HG03442 (cell line): ENCODE results near the gene MEF2B.
"Not testable (repeated sequence)": the region's sequence is repeated elsewhere in the genome, so short reads cannot be mapped to it uniquely, and the experiment has no call there.

Experiments used
- ATAC-seq: cut with Tn5 transposase; IDR thresholded peaks from one replicate; pipeline ENCODE4 v1.9.1; 2021; ENCODE audit warnings: mild to moderate bottlenecking, moderate library complexity; ENCODE audit not compliant: unreplicated experiment

The MEF2B gene

DNA sequence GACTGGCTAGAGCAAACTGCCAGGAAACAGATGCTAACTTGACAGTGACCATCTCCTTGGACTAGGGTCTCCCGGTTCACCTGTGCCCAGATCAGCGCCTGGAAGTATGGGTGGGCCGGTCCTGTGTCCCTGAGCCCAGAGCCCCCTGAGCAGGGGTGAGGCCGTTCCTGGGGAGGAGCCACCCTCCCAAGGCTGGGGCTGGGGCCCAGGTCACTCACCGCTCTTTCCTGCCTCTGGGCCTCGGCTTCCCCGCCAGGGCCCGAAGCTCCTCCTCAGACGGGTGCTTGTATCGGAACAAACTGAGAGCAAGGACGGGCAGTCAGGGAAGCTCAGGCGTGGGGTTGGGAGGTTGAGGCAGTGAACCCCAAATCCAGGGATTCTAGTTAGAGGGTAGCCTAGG lies 37.2 kb downstream of the MEF2B start:
- ATAC-seq: no peak

DNA sequence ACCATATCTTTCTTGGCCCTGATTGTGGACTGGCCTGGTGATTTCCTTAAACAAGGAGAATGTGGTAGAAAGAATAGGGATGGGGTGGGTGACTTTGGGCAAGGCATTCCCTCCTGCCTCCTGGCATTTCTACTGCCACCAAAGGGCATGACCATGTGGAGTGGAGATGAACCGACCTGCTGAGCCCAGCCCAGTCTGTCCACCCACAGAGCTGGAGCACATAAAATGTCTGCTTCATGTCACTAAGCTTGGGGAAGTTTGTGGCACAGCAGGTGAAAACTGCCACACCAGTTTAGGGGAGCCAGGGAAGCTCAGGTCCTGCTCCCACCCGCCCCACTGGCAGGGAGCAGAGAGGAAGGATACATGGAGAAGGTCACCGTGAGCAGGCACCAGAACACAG lies 38.1 kb downstream of the MEF2B start:
- ATAC-seq: no peak

DNA sequence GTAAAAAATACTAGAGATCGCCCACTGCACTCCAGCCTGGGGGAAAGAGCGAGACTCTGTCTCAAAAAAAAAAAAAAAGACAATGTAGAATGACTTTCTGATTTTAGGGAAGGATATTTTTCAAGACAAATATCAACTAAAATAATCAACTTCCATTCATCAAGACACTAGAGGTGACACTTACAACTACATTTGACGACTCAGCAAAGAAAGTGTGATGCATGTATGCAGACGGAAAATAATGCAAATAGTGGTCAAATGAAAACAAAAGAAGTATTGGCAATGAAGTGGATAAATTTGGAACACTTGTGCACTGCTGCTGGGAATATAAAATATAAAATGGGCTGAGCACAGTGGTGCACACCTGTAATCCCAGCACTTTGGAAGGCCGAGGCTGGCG lies 44.0 kb downstream of the MEF2B start:
- ATAC-seq: no peak

DNA sequence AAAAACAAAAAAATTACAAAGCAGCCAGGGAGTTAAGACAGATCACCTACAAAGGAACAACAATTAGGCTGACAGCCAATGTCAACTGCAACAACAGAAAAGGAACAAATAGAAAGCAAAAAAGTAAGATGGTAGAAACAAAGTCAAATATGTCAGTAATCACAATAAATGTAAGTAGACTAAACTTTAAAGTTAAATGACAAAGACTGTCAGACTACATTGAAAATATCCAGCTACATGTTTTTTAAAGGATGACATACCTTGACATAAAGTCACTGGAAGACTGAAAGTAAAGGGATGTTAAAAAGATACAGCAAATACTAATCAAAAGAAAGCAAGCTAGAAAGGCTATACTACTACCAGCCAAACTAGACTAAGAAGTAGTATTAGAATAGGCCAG lies 46.7 kb downstream of the MEF2B start:
- no peak for ATAC-seq

DNA sequence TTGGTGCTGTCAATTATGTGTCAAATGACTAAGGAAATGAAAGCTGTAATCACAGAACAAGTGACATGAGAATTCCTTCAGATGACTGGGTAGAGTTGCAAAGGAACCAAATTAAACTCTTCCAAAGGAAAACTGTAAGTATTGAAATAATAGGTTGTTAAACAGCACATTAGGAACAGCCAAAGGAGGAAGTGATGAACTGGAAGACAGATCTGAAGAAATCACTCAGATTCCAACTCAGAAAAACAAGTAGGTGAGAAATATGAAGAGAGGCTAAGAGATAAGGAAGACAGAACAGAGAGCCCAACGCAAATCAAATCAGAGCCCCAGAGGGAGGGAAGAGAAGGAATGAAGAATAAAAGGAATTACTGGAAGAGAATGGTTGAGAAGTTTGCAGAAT lies 47.2 kb downstream of the MEF2B start:
- ATAC-seq: no peak

DNA sequence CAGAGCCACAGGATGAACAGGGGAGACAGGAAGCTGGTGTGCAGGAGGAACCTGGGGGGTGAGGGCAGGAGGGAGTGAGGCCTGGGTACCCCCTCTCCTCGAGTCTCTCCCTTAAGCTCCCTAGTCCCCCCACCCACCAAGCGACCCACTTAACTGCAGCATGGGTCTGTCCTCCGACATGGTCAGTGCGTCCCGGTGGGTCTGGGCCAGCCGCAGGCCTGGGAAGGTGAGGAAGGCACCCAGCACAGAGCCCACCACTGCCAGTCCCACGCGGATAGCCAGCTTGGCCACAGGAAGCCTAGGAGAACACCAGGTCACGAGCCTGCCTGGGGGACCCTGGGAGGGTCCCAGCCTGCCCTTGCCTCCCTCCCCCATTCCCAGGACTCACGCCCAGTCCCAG lies 48.7 kb downstream of the MEF2B start:
- no peak for ATAC-seq

DNA sequence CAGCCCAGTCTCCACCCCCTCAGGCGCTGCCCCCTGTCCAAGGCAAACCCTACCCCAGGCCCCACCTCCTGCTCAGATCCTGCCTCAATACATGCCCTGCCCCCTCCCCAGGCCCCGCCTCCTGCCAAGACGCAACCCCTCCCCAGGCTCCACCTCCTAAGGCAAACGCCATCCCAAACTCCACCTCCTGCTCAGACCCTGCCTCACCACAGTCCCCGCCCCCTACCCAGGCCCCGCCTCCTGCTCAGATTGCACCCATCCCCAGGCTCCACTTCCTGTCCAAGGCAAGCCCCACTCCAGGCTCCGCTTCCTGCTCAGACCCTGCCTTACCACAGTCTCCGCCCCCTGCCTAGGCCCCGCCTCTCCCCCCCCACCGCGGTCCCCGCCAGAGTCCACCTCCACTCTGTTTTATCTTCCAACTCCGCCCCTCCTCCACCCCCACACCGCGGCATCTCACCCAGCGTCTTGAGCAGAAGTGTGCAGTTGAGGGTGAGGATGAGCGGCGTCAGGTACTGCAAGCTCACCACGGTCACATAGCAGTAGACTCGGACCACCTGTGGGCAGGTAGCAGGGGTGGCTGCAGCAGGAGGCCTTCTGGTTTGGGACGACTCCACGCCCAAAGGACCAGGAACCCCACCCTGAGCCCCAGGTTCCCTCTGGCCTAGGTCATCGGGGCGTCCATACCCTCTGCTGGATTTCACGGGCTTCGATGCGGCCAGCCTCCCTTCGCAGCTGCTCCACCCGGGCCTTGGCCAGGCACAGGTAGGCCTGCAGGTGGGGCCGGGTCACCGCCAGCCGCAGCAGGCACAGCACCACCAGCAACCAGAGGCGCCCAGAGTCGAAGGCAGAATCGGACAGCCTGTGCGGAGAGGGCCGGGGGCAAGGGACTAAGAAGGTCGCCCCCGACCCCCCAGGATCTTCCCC lies 49.5 kb downstream of the MEF2B start:
- ATAC-seq: no peak

DNA sequence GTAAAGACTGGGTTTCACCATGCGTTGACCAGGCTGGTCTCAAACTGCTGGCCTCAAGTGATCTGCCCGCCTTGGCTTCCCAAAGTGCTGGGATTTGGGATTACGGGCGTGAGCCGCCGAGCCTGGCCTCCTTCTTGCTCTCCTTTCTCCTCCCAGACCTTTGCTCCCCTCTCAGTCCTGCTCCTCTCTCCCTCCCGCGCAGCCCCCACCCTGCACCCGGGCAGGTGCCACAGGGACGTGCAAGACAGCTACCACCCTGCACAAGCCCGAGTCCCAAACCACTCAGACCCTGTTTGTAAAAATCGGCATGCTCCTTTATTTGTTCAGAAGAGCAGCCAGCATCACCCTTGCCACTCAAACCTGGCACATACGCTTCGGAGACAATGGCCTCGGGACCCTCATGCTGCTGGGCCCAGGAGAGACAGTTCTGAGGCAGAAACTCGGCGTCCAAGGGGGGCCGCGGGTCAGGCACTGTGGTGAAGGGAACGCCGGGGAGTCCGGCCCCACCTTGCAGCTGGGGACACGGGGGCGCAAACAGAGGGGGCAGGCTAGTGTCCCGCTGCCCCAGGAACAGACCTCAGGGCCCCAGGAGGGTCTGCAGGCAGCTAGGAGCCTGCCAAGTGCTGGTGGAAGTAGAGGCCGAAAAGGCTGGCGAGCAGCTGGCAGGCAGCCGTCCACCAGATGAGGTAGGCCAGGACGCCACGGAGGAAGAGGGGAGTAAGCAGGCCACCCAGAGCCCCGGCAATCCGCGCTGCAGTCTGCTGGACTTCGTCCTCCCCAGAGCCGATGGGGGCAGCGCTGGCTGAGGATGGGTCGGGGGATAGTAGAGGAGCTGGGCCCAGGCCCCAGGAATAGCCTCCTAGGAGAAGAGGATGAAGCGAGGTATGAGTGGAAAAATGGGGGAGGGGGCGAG lies 50.5 kb downstream of the MEF2B start:
- ATAC-seq: no peak

DNA sequence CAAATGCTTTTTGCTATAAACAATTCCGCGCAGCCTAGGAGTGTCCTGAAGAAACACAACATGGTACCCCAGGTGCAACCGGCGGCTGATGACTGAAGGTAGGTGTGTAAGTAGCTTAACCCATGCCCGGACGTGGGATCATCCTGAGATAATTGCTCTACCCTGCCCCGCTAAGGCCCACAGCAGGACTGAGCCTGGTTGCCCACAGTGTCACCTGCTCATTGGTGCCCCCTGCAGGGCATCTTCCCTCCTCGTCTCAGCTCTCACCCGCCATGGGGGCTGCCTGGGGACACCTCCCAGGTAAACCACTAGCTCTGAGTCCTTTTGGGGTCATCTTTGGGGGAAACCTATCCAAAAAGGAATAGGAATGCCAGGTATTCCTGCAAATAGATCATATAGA lies 54.1 kb downstream of the MEF2B start:
- no peak for ATAC-seq

DNA sequence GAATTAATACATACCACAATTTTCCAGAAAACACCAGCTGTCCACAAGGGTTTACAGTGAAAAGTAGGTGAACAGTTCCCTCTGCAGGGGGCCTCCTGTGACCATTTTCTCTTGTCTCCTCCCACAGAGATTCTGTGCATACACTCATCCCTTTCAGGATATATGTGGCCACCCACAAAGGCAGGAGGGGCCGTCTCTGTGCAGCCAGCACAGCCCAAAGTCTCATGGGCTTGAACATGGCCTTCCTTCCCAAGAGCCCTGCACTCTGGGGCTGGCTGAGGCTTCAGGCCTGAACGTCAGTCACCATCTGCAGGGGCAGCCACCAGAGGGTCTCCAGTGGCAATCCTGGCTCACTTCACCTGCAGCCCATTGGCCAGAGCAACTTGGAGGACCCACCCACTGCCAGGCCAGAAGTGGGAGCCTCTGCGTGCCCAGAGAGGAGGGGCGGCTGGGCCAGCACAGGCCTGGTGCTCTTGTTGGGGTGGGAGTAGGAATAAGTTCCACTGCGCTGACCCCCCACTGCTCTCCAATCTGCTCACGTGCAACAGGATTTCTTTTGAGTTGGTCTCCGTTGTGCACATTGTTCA lies 56.9 kb downstream of the MEF2B start:
- ATAC-seq: no peak

DNA sequence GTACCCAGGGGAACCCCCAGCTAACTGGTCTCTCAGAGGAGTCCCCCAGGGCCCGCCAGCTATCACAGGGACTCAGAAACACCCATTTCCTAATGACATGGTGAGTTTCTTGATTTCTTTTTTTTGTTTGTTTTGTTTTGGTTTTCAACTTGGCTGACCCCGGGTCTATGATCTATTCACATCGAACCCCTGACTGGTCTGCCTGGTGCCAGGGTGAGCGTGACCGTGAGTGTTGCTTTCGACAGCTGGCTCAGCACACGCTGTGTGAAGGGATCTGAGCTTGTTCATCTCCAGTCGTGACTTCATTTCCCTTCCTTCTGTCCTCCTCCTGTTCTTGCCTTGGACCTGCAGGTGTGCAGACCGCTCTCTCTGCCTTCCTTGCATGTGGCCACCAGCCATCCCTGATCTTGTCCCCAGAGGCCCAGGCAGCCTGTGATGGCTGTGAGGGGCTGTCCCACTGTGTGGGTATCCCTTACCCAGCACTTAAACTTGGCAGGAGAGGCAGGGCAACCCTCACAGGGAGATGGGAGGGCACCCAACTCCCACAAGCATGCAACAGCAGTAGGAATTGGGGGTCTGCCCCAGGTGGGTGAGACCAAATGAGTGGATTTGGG lies 58.0 kb downstream of the MEF2B start:
- ATAC-seq: no peak

DNA sequence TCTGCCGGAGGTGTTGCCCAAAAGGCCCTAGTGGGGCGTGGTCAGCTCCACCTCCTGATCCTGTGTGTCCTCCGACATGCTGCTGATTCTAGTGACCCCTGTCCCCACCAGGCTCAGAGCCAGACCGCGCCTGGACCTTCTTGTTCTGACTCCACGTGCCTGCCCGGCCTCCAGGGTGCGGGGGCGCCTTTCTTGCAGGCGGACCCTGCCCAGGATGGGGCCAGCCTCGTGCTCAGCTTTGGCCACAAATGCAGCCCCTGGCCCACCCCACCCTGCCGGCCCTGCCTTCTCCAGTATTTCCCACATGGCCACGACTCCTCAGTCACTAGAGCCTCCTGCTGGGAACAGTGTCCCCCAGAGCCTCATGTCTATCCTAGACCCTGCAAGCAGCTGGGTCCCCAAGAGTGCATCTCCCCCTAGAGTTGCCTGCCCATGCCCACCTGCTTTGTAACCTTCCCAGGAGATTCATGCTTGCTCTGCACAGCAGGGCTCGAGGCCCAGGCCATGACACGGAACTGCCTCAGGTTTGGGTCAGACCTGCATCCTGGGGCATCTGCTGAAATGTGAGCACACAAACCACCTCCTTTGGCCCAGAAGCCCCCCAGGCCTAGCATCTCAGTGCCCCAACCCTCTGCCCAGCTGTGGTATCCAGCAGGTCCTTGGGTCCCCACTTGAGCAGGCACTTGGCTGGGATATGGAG lies 58.8 kb downstream of the MEF2B start:
- ATAC-seq: no peak

DNA sequence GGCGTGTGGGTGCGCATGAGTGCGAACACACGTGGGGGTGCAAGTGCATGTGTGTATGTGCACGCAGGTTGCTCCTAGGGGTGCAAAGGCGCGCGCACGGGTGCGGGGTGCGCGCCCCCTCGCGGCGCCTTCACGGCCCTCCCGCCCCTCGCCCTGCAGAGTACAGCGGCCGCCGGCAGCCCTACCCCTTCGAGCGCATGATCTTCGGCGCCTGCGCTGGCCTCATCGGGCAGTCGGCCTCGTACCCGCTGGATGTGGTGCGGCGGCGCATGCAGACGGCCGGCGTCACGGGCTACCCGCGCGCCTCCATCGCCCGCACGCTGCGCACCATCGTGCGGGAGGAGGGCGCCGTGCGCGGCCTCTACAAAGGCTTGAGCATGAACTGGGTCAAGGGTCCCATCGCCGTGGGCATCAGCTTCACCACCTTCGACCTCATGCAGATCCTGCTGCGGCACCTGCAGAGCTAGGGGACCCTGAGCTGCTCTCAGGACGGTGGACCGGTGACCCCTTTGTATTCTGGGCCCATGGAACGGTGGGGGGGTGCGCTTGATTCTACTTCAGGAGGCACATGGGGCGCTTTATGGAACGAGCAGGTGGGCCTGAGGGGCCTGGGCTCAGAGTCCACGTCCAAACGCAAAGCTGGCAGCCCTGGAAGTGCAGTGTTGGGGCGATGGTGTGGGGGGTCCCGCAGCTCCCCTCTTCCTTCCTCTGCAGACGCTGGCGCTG lies 59.5 kb downstream of the MEF2B start:
- ATAC-seq: no peak

DNA sequence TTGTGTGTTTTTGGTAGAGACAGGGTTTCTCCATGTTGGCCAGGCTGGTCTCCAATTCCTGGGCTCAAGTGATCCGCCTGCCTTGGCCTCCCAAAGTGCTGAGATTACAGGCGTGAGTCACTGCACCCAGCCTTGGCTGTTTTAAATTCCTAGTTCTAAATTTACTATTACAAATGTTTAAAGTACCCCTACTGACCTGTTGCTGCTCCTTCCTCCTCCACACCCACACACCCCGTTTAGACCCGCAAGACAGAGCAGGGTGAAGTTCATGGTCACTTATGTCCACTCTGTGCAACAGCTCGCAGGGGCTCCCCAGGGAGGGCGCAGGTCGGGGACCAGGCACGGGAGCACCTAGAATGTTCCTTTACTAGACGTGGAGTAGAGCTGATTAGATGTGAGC lies 60.5 kb downstream of the MEF2B start:
- no peak for ATAC-seq

DNA sequence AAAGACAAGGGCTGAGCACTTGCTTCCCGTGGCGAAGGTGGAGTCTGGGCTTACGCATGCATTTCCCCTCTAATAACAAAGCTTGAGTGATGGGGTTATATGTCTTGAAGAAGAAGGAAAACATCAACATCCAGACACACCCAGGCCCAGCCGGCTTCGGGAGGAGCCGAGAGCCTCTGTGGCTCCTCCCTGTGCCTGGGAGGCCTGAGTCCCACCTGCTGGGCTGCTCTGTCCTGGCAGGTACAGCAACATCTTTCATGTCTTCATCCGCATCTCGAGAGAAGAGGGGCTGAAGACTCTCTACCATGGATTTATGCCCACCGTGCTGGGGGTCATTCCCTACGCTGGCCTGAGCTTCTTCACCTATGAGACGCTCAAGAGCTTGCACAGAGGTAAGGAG lies 62.4 kb downstream of the MEF2B start:
- no peak for ATAC-seq

DNA sequence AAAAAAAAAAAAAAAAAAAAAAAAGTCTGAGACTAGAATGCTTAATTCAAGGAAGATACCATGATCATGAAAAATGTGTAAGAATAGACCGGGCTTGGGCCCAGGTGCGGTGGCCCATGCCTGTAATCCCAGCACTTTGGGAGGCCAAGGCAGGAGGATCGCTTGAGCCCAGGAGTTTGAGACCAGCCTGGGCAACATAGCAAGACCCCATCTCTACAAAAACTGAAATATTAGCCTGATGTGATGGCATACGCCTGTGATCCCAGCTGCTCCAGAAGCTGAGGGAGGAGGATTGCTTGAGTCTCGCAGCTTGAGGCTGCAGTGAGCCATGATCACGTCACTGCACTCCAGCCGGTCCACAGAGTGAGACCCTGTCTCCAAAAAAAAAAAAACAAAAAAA lies 63.1 kb downstream of the MEF2B start:
- ATAC-seq: not testable (repeated sequence)

DNA sequence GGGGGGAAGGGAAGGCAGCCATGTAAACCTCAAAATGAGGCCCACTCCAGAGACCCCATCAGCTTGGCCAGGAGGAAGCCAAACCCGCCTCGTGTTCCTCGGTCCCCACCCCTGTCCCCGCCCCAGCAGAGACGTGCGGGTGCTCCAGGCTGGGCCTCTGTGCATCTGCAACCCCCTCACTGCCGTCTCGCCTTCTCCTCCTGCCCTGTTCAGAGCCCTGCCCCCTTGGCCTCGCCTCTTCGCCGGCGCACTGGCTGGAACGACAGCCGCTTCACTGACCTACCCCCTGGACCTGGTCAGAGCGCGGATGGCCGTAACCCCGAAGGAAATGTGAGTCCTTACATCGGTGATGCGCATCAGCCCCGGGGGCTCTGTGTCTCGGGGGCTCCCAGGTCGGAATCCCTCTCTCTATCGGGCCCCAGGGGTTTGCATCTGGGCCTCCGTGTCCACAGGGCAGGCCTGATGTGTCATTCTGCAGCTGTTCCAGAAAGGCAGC lies 64.0 kb downstream of the MEF2B start:
- ATAC-seq: no peak

DNA sequence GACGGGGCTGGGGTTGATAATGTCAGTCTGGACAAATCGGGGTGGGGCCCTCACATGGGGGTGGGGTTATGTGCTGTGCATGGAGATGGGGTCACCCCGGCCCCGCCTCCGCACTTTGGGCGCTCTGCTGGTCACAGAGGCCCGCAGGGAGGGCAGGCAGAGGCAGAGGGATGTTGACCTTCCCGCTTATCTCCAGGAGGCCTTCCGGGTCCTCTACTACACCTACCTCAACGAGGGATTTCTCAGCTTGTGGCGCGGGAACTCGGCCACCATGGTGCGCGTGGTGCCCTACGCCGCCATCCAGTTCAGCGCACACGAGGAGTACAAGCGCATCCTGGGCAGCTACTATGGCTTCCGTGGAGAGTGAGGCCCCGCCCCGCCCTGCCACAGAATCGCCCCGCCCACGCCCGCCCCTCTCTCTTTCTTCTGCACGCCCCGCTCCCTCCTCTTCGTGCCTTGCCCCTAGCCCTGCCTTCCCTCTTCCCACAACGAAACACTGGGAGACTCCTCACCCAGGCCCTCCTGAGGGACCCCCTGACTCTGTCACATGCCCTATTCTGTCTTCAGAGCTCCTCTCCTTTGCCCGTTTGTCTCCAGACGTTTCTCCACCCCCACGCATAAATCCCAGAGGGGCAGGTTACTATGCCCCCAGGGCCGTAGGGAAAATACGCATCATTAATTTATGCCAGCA lies 64.6 kb downstream of the MEF2B start:
- ATAC-seq: no peak

DNA sequence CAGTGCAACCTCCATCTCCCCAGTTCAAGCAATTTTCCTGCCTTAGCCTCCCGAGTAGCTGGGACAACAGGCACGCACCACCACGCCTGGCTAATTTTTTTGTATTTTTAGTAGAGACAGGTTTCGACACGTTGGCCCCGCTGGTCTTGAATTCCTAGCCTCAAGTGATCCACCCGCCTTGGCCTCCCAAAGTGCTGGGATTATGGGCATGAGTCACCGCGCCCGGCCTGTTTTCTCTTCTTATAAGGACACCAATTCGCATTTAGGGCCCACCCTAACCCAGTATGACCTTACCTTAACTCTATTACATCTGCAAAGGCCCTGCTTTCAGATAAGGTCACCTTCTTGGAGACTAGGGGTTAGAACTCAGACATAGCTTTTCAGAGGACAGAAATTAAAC lies 66.9 kb downstream of the MEF2B start:
- ATAC-seq: no peak
